Endometrial microvascular endothelial cells (primary cell): Measurements from ENCODE around the gene POLD2. TPM values are rescaled to one million over a fixed set of nuclear protein-coding genes. Genes with fewer than 3 reads are reported as not detected.

Experiments used
- in situ Hi-C: cut with HindIII; loops from 2 replicates; pipeline ENCODE4 v1.10.0; 2017; ENCODE audit warnings: low sequenced_read_pairs, low pct_unique_long_range_greater_than_20kb; ENCODE audit errors: inconsistent ontology term
- total RNA-seq: library from RNA; depleted of rRNA; stranded (reverse); fragments of >200 nt; gene quantifications from one replicate; pipeline ENCODE4 v1.2.3, GENCODE V29; 2015; ENCODE audit errors: inconsistent ontology term

Gene POLD2
- total RNA-seq, 1 donor from 2014 or later, result 102 TPM

DNA sequence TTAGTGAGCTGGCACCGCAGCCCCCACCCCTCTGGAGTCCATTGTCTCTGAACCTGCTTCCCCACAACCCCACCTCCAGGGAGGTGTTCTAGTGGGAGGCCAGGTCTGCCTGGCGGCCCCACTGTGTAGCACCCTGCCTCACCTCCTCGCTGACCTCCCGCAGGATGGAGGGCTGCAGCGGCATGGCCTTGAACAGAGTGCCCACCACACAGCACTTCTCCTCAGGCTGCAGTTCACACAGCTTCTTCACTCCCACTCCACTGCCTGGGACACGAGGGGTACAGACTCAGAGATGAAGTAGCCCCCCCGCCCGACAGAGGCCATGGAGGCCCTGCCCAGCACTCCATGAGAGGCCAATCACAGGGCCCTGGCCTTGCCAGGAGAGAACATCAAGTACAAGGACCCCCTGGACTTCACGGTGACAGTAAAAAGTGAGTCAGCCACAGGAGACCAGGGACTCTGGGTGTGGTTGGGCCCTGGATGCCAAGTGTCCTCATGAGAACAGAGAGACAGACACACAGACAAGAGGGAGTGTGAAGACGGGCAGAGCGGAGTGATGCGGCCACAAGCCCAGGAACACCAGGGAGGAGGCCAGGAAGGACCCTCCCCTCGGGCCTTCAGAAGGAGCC lies 5.4 kb downstream of the POLD2 start:
- in situ Hi-C loops, result no loop called here

DNA sequence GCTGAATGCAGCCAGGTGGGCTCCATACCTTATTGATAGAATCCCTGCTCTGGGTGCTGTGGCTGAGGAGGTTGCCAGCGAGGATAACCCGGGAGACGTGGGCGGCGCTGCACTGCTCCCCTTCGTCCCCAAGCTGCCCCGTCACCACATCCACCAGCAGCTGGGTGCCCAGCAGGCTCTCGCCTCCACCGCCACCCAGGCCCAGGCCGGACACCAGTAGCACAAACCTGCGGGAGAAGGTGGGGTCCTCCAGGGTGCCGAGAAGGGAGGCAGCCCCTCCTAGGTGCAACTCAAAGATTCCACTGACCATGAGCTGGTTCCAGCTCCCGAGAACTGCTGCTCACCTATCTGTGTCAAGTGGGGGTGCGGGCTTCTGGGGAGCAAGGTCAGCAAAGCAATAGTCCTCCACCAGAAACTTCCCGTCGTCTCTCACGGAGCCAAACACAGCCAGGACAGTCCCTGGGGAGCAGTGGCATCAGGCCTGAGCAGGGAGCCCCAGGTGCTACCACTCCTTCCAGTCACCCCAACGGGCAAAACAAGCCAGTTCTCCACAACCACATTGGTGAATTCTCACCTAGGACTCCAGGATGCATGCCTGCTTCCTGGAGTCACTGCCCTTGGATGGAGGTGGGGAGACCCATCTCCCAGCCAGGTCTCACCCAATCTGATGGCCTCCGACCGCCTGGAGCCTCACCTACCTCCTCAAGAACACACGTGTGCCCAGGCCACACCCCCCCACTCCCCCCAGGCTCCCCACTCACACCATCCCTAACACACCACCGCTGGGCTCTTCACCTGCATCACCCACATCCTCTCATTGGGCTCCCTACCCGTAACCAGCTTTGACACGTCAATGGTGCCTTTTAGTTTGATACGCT lies 6.3 kb downstream of the POLD2 start:
- in situ Hi-C loops, result no loop called here

DNA sequence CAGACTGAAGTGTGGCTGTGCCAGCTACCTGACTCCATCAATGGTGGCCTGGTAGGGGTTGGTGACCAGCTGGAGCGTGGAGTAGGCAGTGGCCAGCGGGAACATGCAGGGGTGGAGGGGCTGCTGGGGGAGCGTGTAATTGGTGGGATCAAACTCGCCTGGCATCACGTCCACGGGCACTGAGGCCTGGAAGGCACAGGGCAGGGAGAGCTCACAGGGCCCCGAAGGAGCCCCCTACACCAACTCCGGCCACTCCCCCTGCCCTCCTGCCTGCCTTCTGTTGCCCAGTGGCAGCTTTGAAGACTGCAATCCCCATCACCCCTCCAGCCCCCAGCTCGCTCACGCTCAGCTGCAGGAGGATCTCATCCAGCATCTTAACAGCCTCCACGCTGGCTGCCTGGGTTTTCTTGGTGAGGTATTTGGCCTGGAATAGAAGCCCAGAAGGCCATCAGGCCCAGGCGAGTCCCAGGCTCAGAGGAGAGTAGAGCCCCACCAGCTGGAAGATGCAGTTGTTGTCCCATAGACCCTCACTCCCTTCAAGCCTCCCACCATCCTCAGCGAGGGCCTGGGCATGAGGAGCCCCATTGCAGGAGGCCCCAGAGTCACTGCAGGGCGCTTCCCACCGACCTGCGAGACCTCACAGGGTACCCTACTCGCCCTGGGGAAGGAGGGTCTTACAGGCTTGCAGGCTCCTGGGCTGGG lies 7.1 kb downstream of the POLD2 start:
- in situ Hi-C loops, result no loop called here

DNA sequence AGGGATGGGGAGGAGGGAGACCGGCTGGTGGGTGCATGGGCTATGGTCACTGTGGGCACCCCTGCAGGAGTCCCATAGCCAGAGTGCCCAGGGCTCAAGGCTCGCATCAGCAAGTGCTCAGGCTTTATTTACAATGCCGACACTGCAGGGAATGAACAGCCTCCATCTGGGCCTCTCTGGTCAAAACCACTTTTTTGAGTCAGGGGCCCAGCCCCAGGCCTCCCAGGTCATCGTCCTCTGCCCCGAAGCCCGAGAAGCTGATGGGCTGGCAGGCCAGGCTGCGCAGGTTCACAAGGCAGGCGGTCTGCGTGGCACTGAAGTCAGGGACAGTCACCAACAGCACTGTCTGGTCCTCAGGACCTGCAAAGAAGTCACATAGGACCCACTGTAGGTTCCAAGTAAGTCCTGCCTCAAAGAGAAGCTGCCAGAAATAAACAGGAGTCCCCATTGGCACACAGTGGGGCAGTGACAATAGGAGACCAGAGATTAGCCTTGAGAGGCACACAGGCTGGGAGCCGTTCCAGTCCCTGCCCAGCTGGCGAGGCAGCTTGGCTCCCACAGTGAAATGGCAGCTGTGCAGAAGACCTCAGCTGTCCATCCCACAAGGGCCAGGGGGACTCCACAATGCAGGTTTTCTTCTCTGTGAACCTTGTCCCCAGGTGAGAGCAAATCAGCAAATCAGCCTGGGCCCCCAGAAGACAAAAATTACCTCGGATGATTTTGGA lies 8.6 kb downstream of the POLD2 start:
- in situ Hi-C loops, result no loop called here

DNA sequence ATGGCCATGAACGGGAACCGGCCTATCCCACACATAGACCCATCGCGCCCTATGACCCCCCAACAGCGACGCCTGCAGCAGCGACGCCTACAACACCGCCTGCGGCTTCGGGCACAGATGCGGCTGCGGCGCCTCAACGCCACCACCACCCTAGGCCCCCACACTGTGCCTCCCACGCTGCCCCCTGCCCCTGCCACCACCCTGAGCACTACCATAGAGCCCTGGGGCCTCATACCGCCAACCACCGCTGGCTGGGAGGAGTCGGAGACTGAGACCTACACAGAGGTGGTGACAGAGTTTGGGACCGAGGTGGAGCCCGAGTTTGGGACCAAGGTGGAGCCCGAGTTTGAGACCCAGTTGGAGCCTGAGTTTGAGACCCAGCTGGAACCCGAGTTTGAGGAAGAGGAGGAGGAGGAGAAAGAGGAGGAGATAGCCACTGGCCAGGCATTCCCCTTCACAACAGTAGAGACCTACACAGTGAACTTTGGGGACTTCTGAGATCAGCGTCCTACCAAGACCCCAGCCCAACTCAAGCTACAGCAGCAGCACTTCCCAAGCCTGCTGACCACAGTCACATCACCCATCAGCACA lies 9.5 kb downstream of the POLD2 start:
- in situ Hi-C loops, result no loop called here

DNA sequence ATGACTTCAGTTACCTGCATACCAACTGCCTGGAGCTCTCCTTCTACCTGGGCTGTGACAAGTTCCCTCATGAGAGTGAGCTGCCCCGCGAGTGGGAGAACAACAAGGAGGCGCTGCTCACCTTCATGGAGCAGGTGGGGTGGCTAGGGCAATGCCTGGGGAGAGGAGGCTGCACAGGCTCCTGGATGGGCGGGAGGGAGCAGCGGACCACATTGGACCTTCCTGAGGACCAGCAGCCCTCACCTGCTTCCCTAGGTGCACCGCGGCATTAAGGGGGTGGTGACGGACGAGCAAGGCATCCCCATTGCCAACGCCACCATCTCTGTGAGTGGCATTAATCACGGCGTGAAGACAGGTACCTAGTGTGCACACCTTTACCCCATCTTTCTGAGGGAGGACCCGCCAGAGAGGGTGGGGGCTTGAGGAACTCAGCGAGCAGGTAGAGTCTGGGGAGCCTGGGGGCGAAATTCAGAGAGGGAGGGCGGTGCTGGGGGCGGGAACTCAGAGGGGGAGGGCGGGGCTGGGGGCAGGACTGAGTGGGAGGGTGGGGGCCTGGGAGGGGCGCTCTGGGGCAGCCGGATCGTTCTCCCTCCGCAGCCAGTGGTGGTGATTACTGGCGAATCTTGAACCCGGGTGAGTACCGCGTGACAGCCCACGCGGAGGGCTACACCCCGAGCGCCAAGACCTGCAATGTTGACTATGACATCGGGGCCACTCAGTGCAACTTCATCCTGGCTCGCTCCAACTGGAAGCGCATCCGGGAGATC lies 10.2 kb downstream of the POLD2 start:
- in situ Hi-C loops, result no loop called here

DNA sequence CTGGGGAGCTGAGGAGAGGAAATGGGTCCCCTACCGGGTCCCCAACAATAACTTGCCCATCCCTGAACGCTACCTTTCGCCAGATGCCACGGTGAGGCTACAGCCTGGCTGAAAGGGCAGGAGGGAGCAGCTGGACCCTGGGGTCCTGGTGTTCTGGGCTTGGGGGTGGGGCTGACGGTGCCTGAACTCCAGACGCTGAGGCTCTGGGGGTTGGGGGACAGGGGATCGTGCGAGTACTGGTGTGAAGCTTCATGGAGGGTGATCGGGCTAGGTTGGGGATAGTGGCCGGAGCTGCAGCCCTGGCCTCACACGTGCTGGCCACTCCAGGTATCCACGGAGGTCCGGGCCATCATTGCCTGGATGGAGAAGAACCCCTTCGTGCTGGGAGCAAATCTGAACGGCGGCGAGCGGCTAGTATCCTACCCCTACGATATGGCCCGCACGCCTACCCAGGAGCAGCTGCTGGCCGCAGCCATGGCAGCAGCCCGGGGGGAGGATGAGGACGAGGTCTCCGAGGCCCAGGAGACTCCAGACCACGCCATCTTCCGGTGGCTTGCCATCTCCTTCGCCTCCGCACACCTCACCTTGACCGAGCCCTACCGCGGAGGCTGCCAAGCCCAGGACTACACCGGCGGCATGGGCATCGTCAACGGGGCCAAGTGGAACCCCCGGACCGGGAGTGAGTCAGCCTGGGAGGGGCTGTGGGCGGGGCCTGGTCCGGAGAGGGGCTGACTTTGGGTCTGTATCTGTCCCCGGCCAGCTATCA lies 10.9 kb downstream of the POLD2 start:
- in situ Hi-C loops, result no loop called here

DNA sequence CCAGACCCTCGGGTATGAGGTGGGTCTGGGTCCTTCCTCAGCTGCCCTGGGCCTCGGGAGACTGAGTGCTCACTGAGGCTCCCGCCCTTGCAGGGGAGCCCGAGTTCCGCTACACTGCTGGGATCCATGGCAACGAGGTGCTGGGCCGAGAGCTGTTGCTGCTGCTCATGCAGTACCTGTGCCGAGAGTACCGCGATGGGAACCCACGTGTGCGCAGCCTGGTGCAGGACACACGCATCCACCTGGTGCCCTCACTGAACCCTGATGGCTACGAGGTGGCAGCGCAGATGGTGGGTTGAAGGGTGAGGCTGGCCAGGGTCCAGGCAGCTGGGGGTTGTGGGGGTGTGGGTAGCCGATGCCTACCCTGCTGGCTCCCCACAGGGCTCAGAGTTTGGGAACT lies 11.6 kb downstream of the POLD2 start:
- in situ Hi-C loops, result no loop called here

DNA sequence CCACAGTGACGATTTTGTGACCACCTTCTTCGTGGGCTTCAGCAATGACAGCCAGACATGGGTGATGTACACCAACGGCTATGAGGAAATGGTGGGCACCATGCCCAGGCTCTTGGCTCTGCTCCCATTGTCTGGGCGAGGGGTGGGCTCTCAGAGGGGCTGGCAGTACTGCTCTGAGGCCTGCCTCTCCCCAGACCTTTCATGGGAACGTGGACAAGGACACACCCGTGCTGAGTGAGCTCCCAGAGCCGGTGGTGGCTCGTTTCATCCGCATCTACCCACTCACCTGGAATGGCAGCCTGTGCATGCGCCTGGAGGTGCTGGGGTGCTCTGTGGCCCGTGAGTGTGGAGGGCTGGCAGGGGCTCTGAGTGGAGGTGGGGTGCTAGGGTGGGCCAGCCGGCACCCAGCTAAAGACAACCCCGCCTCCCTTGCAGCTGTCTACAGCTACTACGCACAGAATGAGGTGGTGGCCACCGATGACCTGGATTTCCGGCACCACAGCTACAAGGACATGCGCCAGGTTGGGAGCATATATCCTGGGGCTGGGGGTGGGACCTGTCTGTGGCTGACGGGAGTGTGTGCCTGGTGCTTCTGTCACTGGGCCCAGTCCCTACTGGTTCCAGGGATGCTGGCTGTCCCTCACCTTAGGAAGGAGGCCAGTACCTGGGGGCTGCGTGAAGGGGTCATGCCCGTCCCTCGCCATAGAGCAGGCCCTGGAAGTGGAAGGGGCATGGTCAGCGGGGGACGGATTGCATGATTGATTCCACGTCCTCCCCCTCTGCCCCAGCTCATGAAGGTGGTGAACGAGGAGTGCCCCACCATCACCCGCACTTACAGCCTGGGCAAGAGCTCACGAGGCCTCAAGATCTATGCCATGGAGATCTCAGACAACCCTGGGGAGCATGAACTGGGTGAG lies 12.4 kb downstream of the POLD2 start:
- in situ Hi-C loops, result no loop called here

DNA sequence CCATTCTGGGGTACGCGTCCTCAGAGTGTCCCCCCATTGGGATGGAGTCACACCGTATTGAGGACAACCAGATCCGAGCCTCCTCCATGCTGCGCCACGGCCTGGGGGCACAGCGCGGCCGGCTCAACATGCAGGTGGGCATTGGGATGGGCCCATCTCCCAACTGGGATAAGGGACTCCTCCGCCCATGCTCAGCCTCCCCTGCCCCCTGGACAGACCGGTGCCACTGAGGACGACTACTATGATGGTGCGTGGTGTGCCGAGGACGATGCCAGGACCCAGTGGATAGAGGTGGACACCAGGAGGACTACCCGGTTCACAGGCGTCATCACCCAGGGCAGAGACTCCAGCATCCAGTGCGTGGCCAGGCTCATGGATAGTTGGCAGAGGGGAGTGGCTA lies 13.4 kb downstream of the POLD2 start:
- in situ Hi-C loops, result no loop called here

DNA sequence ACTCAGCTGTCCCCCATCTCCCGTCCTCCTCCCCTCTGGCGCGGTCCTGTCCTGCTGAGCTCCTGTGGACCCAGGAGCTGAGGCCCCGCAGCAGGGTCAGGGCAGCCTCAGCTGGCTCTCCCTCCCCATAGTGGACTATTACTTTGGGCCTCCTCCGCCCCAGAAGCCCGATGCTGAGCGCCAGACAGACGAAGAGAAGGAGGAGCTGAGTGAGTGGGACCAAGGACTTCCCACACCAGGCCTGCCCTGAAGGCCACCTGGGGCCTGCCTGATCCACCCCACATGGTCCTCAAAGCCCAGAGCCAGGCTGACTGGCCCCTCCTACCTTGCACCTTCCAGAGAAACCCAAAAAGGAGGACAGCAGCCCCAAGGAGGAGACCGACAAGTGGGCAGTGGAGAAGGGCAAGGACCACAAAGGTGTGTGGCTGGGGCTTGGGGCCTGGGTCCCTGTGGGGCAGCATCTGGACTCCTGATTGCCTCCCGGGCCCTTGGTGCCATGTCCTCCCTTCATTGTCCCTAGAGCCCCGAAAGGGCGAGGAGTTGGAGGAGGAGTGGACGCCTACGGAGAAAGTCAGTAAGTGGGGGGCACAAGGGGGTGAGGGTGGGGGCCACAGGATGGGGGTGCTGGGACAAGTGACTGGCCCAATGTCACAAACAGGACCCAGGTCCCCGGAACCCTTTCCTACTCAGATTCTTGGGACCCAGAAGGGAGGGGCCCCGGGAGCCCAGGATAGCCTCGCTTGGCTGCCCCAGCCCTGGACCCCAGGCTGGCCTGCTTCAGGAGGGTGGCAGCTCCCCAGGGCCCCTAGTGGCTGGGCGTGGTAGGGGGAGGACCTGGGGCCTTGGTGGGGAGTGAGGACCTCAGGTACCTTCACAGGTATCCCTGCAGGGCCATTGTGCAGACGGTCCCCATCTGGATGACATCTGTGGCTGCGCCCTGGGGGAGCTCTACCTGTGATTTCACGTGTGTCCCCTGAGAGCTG lies 14.3 kb downstream of the POLD2 start:
- in situ Hi-C loops, result no loop called here

DNA sequence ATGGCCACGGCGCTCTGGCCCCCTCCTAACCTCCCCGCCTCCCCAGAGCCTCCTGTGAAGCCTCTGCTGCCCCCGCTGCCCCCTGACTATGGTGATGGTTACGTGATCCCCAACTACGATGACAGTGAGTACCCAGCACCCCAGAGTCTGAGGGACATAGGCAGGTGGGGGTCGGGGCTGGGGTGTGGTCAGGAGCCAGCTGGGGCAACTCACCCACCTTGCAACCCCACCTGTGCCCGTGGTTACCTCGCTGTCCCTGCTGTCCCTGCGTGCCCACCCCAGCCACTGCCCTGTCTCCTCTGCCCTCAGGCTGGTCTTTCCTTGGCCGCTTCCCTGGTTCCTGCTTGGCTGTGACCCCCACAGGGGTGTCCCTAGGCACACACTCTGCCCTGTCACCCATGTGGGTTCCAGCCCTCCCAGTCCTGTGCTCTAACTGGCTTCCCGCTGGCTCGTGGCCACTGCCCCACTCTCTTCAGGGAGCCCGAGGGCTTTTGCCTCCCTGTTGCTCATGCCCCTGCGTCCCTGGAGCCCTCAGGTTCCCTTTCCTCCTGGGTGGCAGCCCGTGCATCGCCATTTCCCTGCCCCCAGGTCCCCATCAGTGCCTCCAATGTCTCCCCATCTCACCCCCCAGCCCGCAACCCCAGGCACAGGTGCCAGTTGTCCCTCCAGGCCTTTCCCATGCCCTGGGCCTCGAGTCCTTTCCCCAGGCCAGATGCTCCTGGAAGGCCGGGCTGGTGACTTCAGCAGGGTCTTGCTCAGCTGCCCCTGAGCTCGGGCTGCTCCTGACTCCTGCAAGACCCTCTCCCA lies 15.2 kb downstream of the POLD2 start:
- in situ Hi-C loops, result no loop called here

DNA sequence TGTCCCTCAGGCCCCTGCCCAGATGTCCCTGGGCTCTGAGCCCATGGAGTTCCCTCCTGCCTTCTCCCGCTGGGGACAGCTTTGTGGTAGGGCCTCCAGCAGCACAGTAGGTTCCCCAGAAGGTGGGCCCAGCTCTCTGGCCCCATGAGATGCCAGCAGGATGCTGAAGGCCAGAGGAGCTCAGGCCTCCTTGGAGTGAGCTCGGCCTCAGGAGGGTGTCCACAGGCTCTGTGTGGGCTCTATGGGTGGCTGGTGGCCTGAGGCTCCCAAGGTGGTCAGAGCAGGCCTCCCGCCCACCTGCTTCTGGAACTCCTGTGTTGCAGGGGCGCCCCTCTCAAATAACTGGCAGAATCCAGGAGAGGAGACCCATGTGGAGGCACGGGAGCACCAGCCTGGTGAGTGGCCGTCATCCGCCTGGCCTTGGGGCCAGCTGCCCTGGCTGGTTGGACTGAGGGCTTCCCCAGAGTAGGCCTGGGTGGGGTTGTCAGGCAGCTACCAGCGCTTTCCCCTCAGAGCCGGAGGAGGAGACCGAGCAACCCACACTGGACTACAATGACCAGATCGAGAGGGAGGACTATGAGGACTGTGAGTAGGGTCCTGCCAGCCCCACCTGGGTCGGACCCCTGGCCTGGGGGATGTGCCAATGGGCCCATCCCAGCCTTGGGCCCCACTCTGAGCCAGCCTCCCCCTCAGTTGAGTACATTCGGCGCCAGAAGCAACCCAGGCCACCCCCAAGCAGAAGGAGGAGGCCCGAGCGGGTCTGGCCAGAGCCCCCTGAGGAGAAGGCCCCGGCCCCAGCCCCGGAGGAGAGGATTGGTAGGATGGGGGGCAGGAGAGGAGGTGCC lies 16.0 kb downstream of the POLD2 start:
- in situ Hi-C loops, result no loop called here
